Left ventricle myocardium superior (tissue), 1 donor: ENCODE data around the gene ARHGAP40. TPM values are rescaled to one million over a fixed set of nuclear protein-coding genes. Genes with fewer than 3 reads are reported as not detected.

Experiments
- ATAC-seq: fragments of 200-7000 bp; cut with Tn5 transposase; one replicate; pipeline ENCODE4 v1.9.1; 2020; ENCODE audit warnings: mild to moderate bottlenecking, moderate library complexity
- DNase-seq: peaks from one replicate; pipeline ENCODE4 v3.0.0-alpha.2; 2020
- intact Hi-C: fragments of 100-400 bp; cut with micrococcal nuclease; formaldehyde crosslinking; loops from one replicate; pipeline ENCODE4 v1.11.0; 2022
- total RNA-seq: library from RNA; stranded (reverse); fragmentation: NEBNext Ultra II Directional; extraction: Animal tissue kit (Norgen Biotek cat#: 25700); gene quantifications from one replicate; pipeline ENCODE4 v1.2.1, GENCODE V29; 2021
- donor health status: DM: no; HTN: yes; CAD: no; lungs with severe emphysema.

ARHGAP40 gene
- total RNA-seq, 1 donor from 2014 or later = not detected

GRCh38 chr20:38670786-38671185 lies 69.2 kb downstream of the ARHGAP40 start:
- DNase-seq (no peak), ATAC-seq (no peak)
- intact Hi-C loops = no loop called here

GRCh38 chr20:38671186-38671585 lies 69.6 kb downstream of the ARHGAP40 start:
- no peak for DNase-seq
- intact Hi-C loops = no loop called here

GRCh38 chr20:38671701-38672292 lies 70.2 kb downstream of the ARHGAP40 start:
- intact Hi-C loops = no loop called here
- DNase-seq (no peak), ATAC-seq (no peak)

More at GRCh38 chr20:38671186-38671585, 69.6 kb downstream of the ARHGAP40 start:
- no peak for ATAC-seq

DNA sequence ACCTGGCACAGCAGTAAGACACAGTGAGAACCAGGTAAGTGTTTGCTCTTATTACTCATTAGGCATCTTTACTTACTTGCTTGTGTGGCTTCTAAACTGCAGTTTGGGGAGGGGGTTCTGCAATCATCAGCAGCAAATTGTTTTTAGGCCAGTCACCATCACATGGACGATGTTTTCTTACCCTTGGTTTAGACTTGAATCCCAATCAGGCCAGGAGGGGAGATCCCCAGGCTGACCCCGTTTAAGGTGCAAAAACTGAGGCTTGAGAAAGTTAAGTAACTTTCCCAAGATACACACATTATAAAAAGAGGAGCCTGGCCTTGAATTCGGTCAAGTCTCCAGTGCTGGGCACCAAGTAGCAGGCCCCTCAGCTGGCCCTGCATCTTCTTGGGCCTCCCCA lies 70.9 kb downstream of the ARHGAP40 start:
- intact Hi-C loops = no loop called here
- ATAC-seq (no peak), DNase-seq (no peak)

- intact Hi-C loops = no loop called here
- no peak for ATAC-seq
Observed at GRCh38 chr20:38673261-38673660, 71.7 kb downstream of the ARHGAP40 start.

GRCh38 chr20:38673725-38674091 lies 72.1 kb downstream of the ARHGAP40 start:
- ATAC-seq (no peak), DNase-seq (no peak)
- intact Hi-C loops = no loop called here

More at GRCh38 chr20:38673261-38673660, 71.7 kb downstream of the ARHGAP40 start:
- no peak for DNase-seq

- peak; percentile 33 for DNase-seq
- peak; percentile 66 for ATAC-seq
- intact Hi-C loops = no loop called here
Observed at GRCh38 chr20:38674092-38674764, 72.6 kb downstream of the ARHGAP40 start.

- DNase-seq = no peak
- intact Hi-C loops = no loop called here
- no peak for ATAC-seq
Observed at GRCh38 chr20:38674765-38675133, 73.1 kb downstream of the ARHGAP40 start.

GRCh38 chr20:38676576-38676975 lies 75.0 kb downstream of the ARHGAP40 start:
- ATAC-seq (no peak), DNase-seq (no peak)
- intact Hi-C loops = no loop called here

GRCh38 chr20:38680500-38681306 lies 79.1 kb downstream of the ARHGAP40 start:
- ATAC-seq (peak; percentile 31), DNase-seq (no peak)
- intact Hi-C loops = no loop called here

DNA sequence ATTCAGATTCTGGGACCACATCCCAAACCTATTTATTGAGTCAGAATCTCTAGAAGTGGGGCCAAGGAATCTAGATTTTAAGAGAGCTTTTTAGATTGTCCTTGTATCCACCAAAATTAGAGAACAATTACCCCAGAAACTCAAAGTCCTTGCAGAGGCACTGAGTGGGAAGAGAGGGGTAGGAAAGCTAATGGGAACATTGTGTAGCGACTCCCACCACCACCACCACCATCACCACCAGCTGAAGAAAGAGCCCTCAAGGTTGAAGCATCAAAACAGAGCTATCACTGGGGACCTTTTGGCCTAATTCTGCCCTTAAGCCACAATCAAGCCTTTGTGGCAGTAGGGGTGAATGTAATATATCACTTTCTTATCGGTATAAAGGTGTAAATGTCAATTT lies 83.7 kb downstream of the ARHGAP40 start:
- no peak for ATAC-seq
- intact Hi-C loops = no loop called here

GRCh38 chr20:38685853-38686473 lies 84.4 kb downstream of the ARHGAP40 start:
- DNase-seq (peak; percentile 63), ATAC-seq (no peak)
- intact Hi-C loops = no loop called here

More for the DNA sequence above, 83.7 kb downstream of the ARHGAP40 start:
- DNase-seq = no peak

DNA sequence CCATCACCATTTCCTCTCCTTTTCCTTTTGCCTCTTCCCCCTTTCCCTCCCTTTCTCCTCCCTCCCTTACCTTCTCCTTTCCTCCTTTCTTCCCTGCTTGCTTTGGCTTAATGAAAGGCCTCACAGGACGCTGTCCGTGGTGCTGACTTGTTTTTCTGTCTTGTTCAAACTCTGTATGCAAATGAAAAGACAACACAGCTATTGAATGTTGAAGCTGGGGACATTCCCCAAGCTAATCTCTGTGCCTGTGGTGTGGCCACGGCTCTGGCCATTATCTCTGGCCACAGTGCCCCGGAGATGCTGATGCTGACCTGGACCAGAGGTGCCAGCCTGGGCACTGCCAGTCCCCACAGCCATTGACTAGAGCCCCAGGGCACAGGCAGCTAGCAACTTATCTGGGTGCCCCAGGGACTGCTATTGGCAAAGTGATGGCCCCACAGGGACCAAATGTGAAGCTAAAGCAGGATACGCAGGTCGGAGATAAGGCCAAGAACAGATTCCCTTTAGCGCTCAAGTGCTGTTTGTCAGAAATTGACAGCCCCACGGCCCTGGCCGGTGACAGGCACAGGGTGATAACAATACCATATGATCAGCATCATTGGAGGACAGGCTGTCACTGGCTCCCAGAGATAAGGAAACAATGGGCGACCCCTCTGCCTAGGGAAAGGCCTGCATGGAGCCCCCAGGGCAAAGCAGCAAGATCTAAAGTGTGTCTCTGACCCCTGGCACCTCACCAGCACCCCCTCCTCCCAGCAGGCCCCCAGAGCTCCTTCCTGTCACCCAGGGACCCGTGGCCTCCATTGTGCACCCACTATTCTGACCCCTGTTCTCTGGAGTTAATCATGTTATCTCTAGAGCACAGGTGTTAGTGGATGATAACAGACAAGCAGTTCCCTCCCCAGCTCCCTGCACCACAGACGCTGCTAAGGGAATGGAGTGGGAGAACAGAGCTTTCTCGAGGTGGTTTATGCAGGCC lies 91.1 kb downstream of the ARHGAP40 start:
- DNase-seq = peak; percentile 51
- ATAC-seq = no peak
- intact Hi-C loops = no loop called here

- ATAC-seq (no peak), DNase-seq (no peak)
- intact Hi-C loops = no loop called here
Observed at GRCh38 chr20:38697306-38697705, 95.7 kb downstream of the ARHGAP40 start.

DNA sequence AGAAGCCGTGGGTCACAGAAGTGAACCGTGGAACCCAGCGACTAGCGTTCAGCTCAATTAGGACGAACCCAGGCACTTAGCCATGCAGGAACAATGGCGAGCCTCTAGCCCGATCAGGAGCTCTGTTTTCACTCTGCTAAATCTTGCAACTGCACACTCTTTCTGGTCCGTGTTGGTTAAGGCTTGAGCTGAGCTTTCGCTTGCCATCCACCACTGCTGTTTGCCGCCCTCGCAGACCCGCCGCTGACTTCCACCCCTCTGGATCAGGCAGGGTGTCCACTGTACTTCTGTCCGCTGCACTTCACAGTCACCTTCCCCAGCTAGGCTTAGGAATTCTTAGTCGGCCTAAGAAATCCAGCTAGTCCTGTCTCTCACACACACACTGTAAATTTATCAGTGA lies 96.9 kb downstream of the ARHGAP40 start:
- no peak for ATAC-seq
- no peak for DNase-seq
- intact Hi-C loops = no loop called here

DNA sequence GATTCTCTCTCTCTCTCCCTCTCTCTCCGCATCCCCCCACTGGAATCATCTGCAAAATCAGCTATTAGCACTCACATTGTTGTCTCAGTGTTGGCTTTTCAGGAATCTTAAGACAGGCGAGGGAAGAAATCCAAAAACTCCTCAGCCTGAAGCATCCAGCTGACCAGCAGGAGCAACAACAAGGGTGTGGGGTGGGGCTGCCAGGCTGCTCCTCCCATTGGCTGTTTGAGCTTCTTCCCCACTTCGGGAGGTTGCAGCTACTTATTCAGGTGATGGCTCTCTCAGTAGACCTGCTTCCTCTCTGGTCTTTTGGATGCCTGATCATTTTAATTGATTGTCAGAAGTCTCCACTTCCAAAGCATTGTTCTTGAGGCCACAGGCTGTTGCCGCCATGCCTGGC lies 98.5 kb downstream of the ARHGAP40 start:
- ATAC-seq (no peak), DNase-seq (no peak)
- intact Hi-C loops = no loop called here
